Measurements from ENCODE around the gene OR4C6. TPM values are rescaled to one million over a fixed set of nuclear protein-coding genes. Genes with fewer than 3 reads are reported as not detected.

The OR4C6 gene
- total RNA-seq, 1 experiment from 2014 or later, result not detected

DNA sequence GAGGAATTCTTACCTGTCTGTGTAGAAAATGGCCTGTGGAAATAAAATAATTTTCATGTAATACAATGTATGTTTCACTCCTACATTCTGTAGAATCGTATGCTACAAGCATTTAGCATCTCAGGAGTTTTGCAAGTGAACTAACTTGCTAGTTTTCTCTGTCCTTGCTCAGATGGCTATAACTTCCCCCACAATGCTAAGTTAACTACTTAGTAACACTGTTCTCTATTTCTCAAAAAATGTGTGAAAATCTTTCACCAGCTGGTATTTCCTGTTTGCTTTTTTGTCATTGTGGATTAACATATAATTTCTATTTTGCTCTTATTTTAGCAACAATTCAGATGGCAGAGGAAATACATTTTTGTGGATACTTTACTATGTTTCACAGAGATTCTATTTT, 9.4 kb upstream of the OR4C6 start:
- DNase-seq (ENCODE audit: unreplicated experiment), result no peak
- TF ChIP-seq, protein P1, sequence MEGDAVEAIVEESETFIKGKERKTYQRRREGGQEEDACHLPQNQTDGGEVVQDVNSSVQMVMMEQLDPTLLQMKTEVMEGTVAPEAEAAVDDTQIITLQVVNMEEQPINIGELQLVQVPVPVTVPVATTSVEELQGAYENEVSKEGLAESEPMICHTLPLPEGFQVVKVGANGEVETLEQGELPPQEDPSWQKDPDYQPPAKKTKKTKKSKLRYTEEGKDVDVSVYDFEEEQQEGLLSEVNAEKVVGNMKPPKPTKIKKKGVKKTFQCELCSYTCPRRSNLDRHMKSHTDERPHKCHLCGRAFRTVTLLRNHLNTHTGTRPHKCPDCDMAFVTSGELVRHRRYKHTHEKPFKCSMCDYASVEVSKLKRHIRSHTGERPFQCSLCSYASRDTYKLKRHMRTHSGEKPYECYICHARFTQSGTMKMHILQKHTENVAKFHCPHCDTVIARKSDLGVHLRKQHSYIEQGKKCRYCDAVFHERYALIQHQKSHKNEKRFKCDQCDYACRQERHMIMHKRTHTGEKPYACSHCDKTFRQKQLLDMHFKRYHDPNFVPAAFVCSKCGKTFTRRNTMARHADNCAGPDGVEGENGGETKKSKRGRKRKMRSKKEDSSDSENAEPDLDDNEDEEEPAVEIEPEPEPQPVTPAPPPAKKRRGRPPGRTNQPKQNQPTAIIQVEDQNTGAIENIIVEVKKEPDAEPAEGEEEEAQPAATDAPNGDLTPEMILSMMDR (IDR thresholded peaks at IDR 0.05; ENCODE audit: unreplicated experiment), result no peak
- BruUV-seq (replicated peaks), result no TSS peak
- CTCF ChIA-PET, result no interaction called here
- intact Hi-C loops (cut with micrococcal nuclease), result no loop called here
- Mint-ChIP-seq H3K9me3 (ENCODE audit: unreplicated experiment) (peaks cover 22% of the 10 kb centered on the region), H3K27me3 (ENCODE audit: insufficient read depth, unreplicated experiment) (no peaks in the 10 kb centered on the region), H3K36me3 (ENCODE audit: insufficient read depth, unreplicated experiment) (no peaks in the 10 kb centered on the region), H3K4me3 (ENCODE audit: unreplicated experiment) (no peak overlapping the region), H3K27ac (ENCODE audit: low read depth, unreplicated experiment) (no peak overlapping the region), H3K4me1 (ENCODE audit: insufficient read depth, unreplicated experiment) (no peaks in the 10 kb centered on the region)
- POLR2A ChIA-PET, result interaction anchor here (0.6 kb wide), 1 partner anchor 45 kb away, joined by 3 read pairs; no protein-coding TSS in a partner anchor

DNA sequence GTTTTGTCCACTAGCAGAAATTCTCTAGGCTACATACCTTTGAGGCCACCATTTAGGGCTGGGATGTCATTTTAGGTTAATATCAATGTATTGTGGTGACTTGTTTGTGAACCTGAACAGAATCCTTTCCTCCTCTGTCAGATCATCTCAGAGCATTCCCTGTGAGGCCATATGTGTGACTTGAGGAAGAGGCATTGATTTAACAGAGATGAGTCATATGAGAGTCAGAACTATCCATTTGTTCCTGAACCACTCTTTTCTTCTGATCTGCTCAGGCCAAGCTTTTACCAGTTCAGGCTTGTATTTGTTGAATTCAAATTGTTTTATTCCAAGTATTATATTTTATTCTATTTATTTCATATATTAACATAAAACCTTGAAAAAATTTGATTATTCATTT, 6.9 kb upstream of the OR4C6 start:
- ChIA-PET CTCF (no interaction called here), POLR2A (no interaction called here)
- no peak overlapping the region for H3K4me3 Mint-ChIP-seq (ENCODE audit: unreplicated experiment)
- no TSS peak for BruUV-seq (replicated peaks)
- H3K4me1 Mint-ChIP-seq (ENCODE audit: insufficient read depth, unreplicated experiment), result no peaks in the 10 kb centered on the region
- peaks cover 5% of the 10 kb centered on the region for H3K36me3 Mint-ChIP-seq (ENCODE audit: insufficient read depth, unreplicated experiment)
- DNase-seq (ENCODE audit: unreplicated experiment), result no peak
- TF ChIP-seq, protein P1 (IDR thresholded peaks at IDR 0.05; ENCODE audit: unreplicated experiment), result no peak
- H3K27me3 Mint-ChIP-seq (ENCODE audit: insufficient read depth, unreplicated experiment), result no peaks in the 10 kb centered on the region
- H3K9me3 Mint-ChIP-seq (ENCODE audit: unreplicated experiment), result peaks cover 12% of the 10 kb centered on the region
- intact Hi-C loops (cut with micrococcal nuclease), result no loop called here
- H3K27ac Mint-ChIP-seq (ENCODE audit: low read depth, unreplicated experiment), result no peak overlapping the region

DNA sequence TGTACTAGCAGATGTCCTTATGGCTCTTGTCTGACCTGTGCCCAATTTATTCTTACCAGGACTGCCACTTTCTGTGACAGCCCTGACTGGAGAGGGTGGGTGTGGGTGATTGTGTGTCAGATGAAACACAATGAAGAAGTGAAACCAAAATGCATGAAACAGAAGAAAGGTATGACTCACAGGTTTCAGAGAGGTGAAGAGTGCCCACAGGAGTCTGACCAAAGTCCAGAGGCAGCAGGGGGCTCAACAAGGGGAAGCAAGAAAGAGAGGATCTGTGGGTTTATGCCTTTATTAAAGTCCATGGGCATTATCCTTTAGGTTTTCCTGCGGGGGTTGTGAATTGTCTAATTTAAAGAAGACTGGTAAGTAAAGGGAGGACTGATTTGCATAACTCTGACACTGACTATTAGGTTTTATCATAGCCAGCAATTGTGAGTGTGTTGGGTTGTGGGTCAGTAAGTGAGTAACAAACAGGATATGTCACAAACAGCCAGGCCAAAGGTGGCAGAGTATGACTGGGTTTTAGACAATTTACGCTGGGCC, 3.9 kb upstream of the OR4C6 start:
- Mint-ChIP-seq H3K4me1 (ENCODE audit: insufficient read depth, unreplicated experiment) (no peaks in the 10 kb centered on the region), H3K27me3 (ENCODE audit: insufficient read depth, unreplicated experiment) (no peaks in the 10 kb centered on the region), H3K9me3 (ENCODE audit: unreplicated experiment) (peaks cover 22% of the 10 kb centered on the region), H3K4me3 (ENCODE audit: unreplicated experiment) (peak overlapping the region; percentile 15), H3K36me3 (ENCODE audit: insufficient read depth, unreplicated experiment) (peaks cover 7% of the 10 kb centered on the region), H3K27ac (ENCODE audit: low read depth, unreplicated experiment) (no peak overlapping the region)
- no peak for DNase-seq (ENCODE audit: unreplicated experiment)
- ChIA-PET CTCF (no interaction called here), POLR2A (no interaction called here)
- no TSS peak for BruUV-seq (replicated peaks)
- intact Hi-C loops (cut with micrococcal nuclease), result no loop called here
- TF ChIP-seq, protein P1 (IDR thresholded peaks at IDR 0.05; ENCODE audit: unreplicated experiment), result no peak

- POLR2A ChIA-PET, result no interaction called here
- Mint-ChIP-seq H3K27me3 (ENCODE audit: insufficient read depth, unreplicated experiment) (no peaks in the 10 kb centered on the region), H3K27ac (ENCODE audit: low read depth, unreplicated experiment) (no peak overlapping the region), H3K36me3 (ENCODE audit: insufficient read depth, unreplicated experiment) (peaks cover 7% of the 10 kb centered on the region), H3K4me3 (ENCODE audit: unreplicated experiment) (no peak overlapping the region), H3K9me3 (ENCODE audit: unreplicated experiment) (peaks cover 24% of the 10 kb centered on the region), H3K4me1 (ENCODE audit: insufficient read depth, unreplicated experiment) (no peaks in the 10 kb centered on the region)
- TF ChIP-seq, protein P1 (IDR thresholded peaks at IDR 0.05; ENCODE audit: unreplicated experiment), result no peak
- BruUV-seq (replicated peaks), result no TSS peak
- CTCF ChIA-PET, result no interaction called here
- DNase-seq (ENCODE audit: unreplicated experiment), result no peak
- intact Hi-C loops (cut with micrococcal nuclease), result no loop called here
These were observed 3.4 kb upstream of the OR4C6 start for GRCh38 chr11:55658608-55659007.

Data from MCF 10A (cell line).